ENCODE measurements around the gene GPR3. TPM values are rescaled to one million over a fixed set of nuclear protein-coding genes. Genes with fewer than 3 reads are reported as not detected.

GPR3 gene
- total and polyA plus RNA-seq, 2 of the 13 experiments (the other 11 are each of a cell fraction or from before 2014, with no cell fraction given) = 1.00 to 2.6 TPM

- no TSS peak for BruUV-seq (replicated peaks)
Measured at GRCh38 chr1:27372808-27373690, 19.4 kb upstream of the GPR3 start.

GRCh38 chr1:27374362-27375086 lies 17.9 kb upstream of the GPR3 start, which contains the start of gene FCN3:
TSS of gene FCN3 (minus strand) at chr1:27374824. CDS start at chr1:27374818, 6 bp downstream.
- 5% methylated on average over 4 of the region's 4 CpGs for WGBS (ENCODE audit: low lambda C conversion rate)
- intact Hi-C loops (cut with micrococcal nuclease; ENCODE audit: unreplicated experiment) = no loop called here
- no TSS peak for BruUV-seq (replicated peaks)
- CTCF ChIA-PET (ENCODE audit: low intra/inter-chr PET ratio, low total read pairs) = no interaction called here
- no peaks in the 10 kb centered on the region for H3K4me1 ChIP-seq (ENCODE audit: insufficient read depth, low read length)
- no peak within 1 kb of the TSS for H2AFZ ChIP-seq (ENCODE audit: low read length)
- no peaks in the 10 kb centered on the region for H3K79me2 ChIP-seq (ENCODE audit: insufficient read depth, low read length)
- in situ Hi-C loops (cut with HindIII; ENCODE audit: extremely low pct_ligation_motif_present, low pct_unique_long_range_greater_than_20kb) = no loop called here
- FAIRE-seq = no peak
- ATAC-seq = no peak
- H3K9ac ChIP-seq (ENCODE audit: insufficient read depth, low read depth, low read length) = no peak within 1 kb of the TSS
- peaks cover 7 to 36% of the 10 kb centered on the region in 2 experiments; a peak in 4 of 5 replicates for H3K27me3 ChIP-seq (ENCODE audit: control insufficient read depth in 1 of 2, insufficient read depth in 2 of 2, low read length in 2 of 2)
- DNase-seq (ENCODE audit: low spot score) = no peak
- H4K20me1 ChIP-seq (ENCODE audit: insufficient read depth, low read length) = no peaks in the 10 kb centered on the region
- H3K4me2 ChIP-seq (ENCODE audit: low read depth, low read length) = no peak within 1 kb of the TSS
- no peaks in the 10 kb centered on the region for H3K9me3 ChIP-seq (ENCODE audit: low read length)
- no peak within 1 kb of the TSS for H3K27ac ChIP-seq (ENCODE audit: extremely low read length, insufficient read depth, low read length)
- POLR2A ChIA-PET = no interaction called here
- no peak within 1 kb of the TSS for H3K4me3 ChIP-seq (replicated peaks in 1 of 3; ENCODE audit: insufficient read depth in 1 of 3, low read depth in 2 of 3, low read length in 3 of 3)
- H3K36me3 ChIP-seq (replicated peaks in 1 of 2; ENCODE audit: control insufficient read depth in 1 of 2, insufficient read depth in 2 of 2, low read length in 2 of 2) = no peaks in the 10 kb centered on the region
- TF ChIP-seq ZNF841 (CRISPR knock-in tag; IDR thresholded peaks at IDR 0.05; ENCODE audit: borderline replicate concordance) (no peak), KDM5B (CRISPR knock-in tag; IDR thresholded peaks at IDR 0.05; ENCODE audit: borderline replicate concordance) (no peak), ZNF224 (CRISPR knock-in tag; IDR thresholded peaks at IDR 0.05) (no peak), MIER3 (CRISPR knock-in tag; IDR thresholded peaks at IDR 0.05; ENCODE audit: borderline replicate concordance) (no peak), LBX2 (CRISPR knock-in tag; IDR thresholded peaks at IDR 0.05; ENCODE audit: borderline replicate concordance) (no peak), ZNF782 (CRISPR knock-in tag; IDR thresholded peaks at IDR 0.05; ENCODE audit: borderline replicate concordance) (no peak), ZHX2 (IDR thresholded peaks at IDR 0.05; ENCODE audit: low read depth) (no peak), ZHX2 (CRISPR knock-in tag; IDR thresholded peaks at IDR 0.05; ENCODE audit: borderline replicate concordance) (no peak)

More at GRCh38 chr1:27372808-27373690, 19.4 kb upstream of the GPR3 start:
- Histone ChIP-seq H3K36me3 (replicated peaks in 1 of 2; ENCODE audit: control insufficient read depth in 1 of 2, insufficient read depth in 2 of 2, low read length in 2 of 2) (no peaks in the 10 kb centered on the region), H3K9ac (ENCODE audit: insufficient read depth, low read depth, low read length) (no peak overlapping the region), H3K79me2 (ENCODE audit: insufficient read depth, low read length) (no peaks in the 10 kb centered on the region), H3K4me3 (replicated peaks in 1 of 3; ENCODE audit: insufficient read depth in 1 of 3, low read depth in 2 of 3, low read length in 3 of 3) (no peak overlapping the region), H3K27ac (ENCODE audit: extremely low read length, insufficient read depth, low read length) (no peak overlapping the region), H3K9me3 (ENCODE audit: low read length) (no peaks in the 10 kb centered on the region), H3K4me2 (ENCODE audit: low read depth, low read length) (no peak overlapping the region), H4K20me1 (ENCODE audit: insufficient read depth, low read length) (no peaks in the 10 kb centered on the region), H3K4me1 (ENCODE audit: insufficient read depth, low read length) (peaks cover 2% of the 10 kb centered on the region), H3K27me3 (ENCODE audit: control insufficient read depth in 1 of 2, insufficient read depth in 2 of 2, low read length in 2 of 2) (peaks cover 5 to 33% of the 10 kb centered on the region in 2 experiments; a peak in 4 of 5 replicates), H2AFZ (ENCODE audit: low read length) (no peak overlapping the region)
- POLR2A ChIA-PET = no interaction called here
- FAIRE-seq (no peak), DNase-seq (ENCODE audit: low spot score) (no peak), ATAC-seq (peak; percentile 70)
- in situ Hi-C loops (cut with HindIII; ENCODE audit: extremely low pct_ligation_motif_present, low pct_unique_long_range_greater_than_20kb) (no loop called here), intact Hi-C loops (cut with micrococcal nuclease; ENCODE audit: unreplicated experiment) (loop anchor here (1.0 kb wide), 1 partner anchor 16 kb away; no protein-coding TSS in a partner anchor)
- CTCF ChIA-PET (ENCODE audit: low intra/inter-chr PET ratio, low total read pairs) = interaction anchor here (1.6 kb wide), 1 partner anchor 16 kb away, joined by 6 read pairs; no protein-coding TSS in a partner anchor
- TF ChIP-seq MAFG (CRISPR knock-in tag; IDR thresholded peaks at IDR 0.05) (no peak), STAG1 (CRISPR knock-in tag; IDR thresholded peaks at IDR 0.05) (peak; percentile 32), ZNF335 (CRISPR knock-in tag; IDR thresholded peaks at IDR 0.05) (no peak), ZNF629 (CRISPR knock-in tag; conservative IDR thresholded peaks at IDR 0.05) (peak; percentile 93)
- WGBS (ENCODE audit: low lambda C conversion rate) = 52% methylated on average over 9 of the region's 11 CpGs
